Ishikawa (cell line): ENCODE data around the gene ATRN.

Experiments used
- MAX ChIP-seq: IDR thresholded peaks from 2 replicates; pipeline ENCODE4 v1.6.1; 2012
- RAD21 ChIP-seq: IDR thresholded peaks from 2 replicates; pipeline ENCODE4 v1.6.1; 2012; ENCODE audit warnings: low read depth
- REST ChIP-seq: IDR thresholded peaks from 2 replicates; pipeline ENCODE4 v1.6.1; 2012; ENCODE audit warnings: low read depth, mild to moderate bottlenecking
- TAF1 ChIP-seq: IDR thresholded peaks from 2 replicates; pipeline ENCODE4 v1.6.1; 2012; ENCODE audit warnings: low read depth, mild to moderate bottlenecking
- TCF12 ChIP-seq: IDR thresholded peaks from 2 replicates; pipeline ENCODE4 v1.6.1; 2012; ENCODE audit warnings: low read depth

GRCh38 chr20:3553663-3554062 lies 82.8 kb downstream of the ATRN start:
- TF ChIP-seq REST: no peak
- TF ChIP-seq RAD21: no peak
- TF ChIP-seq TCF12: no peak
- TF ChIP-seq MAX: no peak
- no peak for TF ChIP-seq TAF1
